Small intestine (tissue), 7 donors: ENCODE data around the gene CEP72. TPM values are rescaled to one million over a fixed set of nuclear protein-coding genes. Genes with fewer than 3 reads are reported as not detected.

Source experiments
- DNase-seq, 2 donors: peaks; one replicate each; pipeline versions ENCODE4 v3.0.0 to v3.0.0-alpha.2; 2013
- FAIRE-seq: peaks from 2 replicates; lab custom pipeline; 2012; peaks lifted over from hg19 to GRCh38; lab: Jason Lieb, UNC
- H3K27ac ChIP-seq, 3 donors: one replicate each; pipeline ENCODE4 v1.5.1; 2013; ENCODE audit warnings: low read length in 2 of 3, mild to moderate bottlenecking in 2 of 3, control low read depth in 1 of 3, inconsistent platforms in 1 of 3, low read depth in 1 of 3, moderate library complexity in 1 of 3
- H3K27me3 ChIP-seq, 3 donors: one replicate each; pipeline ENCODE4 v1.6.1; 2013; ENCODE audit warnings: low read length in 3 of 3, inconsistent platforms in 1 of 3; ENCODE audit not compliant: control insufficient read depth in 3 of 3, insufficient read depth in 3 of 3
- H3K36me3 ChIP-seq, 3 donors: one replicate each; pipeline ENCODE4 v1.6.1; 2013; ENCODE audit warnings: low read length in 3 of 3, inconsistent platforms in 1 of 3, low read depth in 1 of 3, mild to moderate bottlenecking in 1 of 3, moderate library complexity in 1 of 3; ENCODE audit not compliant: control insufficient read depth in 3 of 3, insufficient read depth in 2 of 3
- H3K4me1 ChIP-seq, 3 donors: one replicate each; pipeline ENCODE4 v1.6.1; 2013; ENCODE audit warnings: low read length in 2 of 3, inconsistent platforms in 1 of 3, low read depth in 1 of 3, mild to moderate bottlenecking in 1 of 3, moderate library complexity in 1 of 3; ENCODE audit not compliant: control insufficient read depth in 3 of 3, insufficient read depth in 2 of 3
- H3K4me3 ChIP-seq, 3 donors: one replicate each; pipeline ENCODE4 v1.5.1; 2013; ENCODE audit warnings: low read length in 3 of 3, control low read depth in 1 of 3, inconsistent platforms in 1 of 3, low read depth in 1 of 3, mild to moderate bottlenecking in 1 of 3, moderate library complexity in 1 of 3
- H3K9me3 ChIP-seq, 2 donors: one replicate each; pipeline ENCODE4 v1.6.1; 2013; ENCODE audit warnings: low read depth in 1 of 2, low read length in 1 of 2; ENCODE audit not compliant: control insufficient read depth in 2 of 2, insufficient read depth in 1 of 2
- WGBS, 3 donors: extraction: QIAGEN DNeasy Blood & Tissue Kit; methylation state at CpG; one replicate each; pipeline ENCODE4 v1.1.7; 2013; 5-methylcytosine and 5-hydroxymethylcytosine counted together
- polyA plus RNA-seq, 4 donors: library from polyadenylated mRNA; stranded (reverse) in 3 of 4; unstranded in 1 of 4; fragments of 200-250 nt in 3 of 4; fragments of 120-200 nt in 1 of 4; gene quantifications; one replicate each; pipeline versions ENCODE4 v1.2.1 to v1.2.3, GENCODE V29; 2013
- donor health status: healthy with polysubstance abuse.
- donor health status: control.
- donor health status: control.
- donor health status: Bipolar disorder and iron deficiency.
- donor health status: healthy.

The CEP72 gene
- polyA plus RNA-seq, 4 donors = 0.54 to 9.6 (median 4.9) TPM

DNA sequence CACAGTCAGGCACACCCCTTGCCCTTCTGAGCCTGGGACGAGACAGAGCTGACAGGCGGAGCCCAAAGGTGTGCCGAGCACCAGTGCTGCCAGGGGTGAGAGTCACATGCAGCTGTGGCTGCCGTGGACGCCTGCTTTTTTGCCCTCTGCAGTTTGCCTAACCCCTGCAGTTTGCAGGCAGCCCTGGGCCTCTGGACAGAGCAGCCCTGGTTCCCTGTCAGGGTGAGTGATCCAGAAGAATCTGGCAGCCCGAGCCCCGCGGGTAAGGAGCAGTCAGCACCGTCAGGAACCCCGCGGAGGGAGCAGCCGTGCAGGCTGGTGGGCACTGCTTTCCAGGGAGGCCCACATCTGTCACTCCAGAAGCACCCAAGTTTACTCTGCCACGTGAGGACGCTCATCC is 30.3 kb downstream of the CEP72 start:
- Histone ChIP-seq H3K36me3 (peaks cover 3 to 91% (median 4%) of the 10 kb centered on the region in 3 donors), H3K9me3 (no peaks in the 10 kb centered on the region), H3K27ac (no peak overlapping the region), H3K4me1 (no peaks in the 10 kb centered on the region), H3K27me3 (no peaks in the 10 kb centered on the region), H3K4me3 (no peak overlapping the region)
- DNase-seq (no peak), FAIRE-seq (no peak)
- WGBS, 3 donors = 93 to 95% (median 93%) methylated on average over 14 of the region's 14 CpGs

DNA sequence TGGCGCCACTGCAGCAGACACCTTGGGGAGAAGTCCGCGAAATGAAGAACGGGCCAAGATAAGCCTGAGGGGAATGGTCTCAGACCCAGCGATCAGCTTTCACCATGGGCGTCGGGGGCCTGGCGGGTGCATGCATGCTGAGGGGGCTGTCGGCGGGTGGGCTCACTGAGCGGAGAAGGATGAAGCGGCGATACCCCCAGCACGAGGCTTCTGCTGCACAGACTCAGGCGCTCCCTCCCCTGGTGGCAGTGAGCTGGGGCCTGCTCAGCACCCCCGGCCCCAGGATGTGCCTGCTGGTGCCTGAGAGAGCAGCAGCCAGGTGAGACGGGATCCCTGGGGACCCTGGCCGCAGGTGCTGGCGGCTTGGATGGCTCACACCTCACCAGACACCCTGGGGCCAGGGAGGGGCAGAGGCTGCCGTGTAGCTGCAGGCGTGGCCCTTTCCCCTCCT is 31.2 kb downstream of the CEP72 start:
- Histone ChIP-seq H3K9me3 (no peaks in the 10 kb centered on the region), H3K27ac (no peak overlapping the region), H3K4me3 (no peak overlapping the region), H3K4me1 (no peaks in the 10 kb centered on the region), H3K36me3 (peaks cover 2 to 88% (median 4%) of the 10 kb centered on the region in 3 donors), H3K27me3 (no peaks in the 10 kb centered on the region)
- no peak for FAIRE-seq
- no peak for DNase-seq
- WGBS, 3 donors = 92 to 98% (median 92%) methylated on average over 21 of the region's 21 CpGs

DNA sequence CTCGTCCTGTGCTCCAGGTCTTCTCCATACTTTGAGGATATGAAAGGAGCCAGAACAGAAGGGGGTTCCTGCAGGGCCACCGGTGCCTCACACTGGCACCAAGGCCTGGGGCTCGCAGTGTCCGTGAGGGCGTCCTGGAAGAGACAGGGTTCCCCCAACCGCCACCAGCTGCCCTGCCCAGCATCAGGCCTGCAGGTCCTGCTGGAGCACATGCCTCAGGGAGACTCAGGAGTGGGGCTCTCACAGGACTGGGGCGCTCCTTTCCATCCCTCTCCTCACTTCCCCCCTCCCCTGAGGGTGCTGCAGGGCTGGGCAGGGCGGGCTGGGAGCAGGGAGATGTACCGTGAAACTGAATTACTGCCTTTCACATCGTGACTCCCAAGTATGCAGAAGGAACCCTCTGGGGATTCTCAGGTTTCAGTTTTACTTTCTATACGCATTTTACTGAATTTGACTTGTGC is 31.7 kb downstream of the CEP72 start:
- no peaks in the 10 kb centered on the region for H3K4me1 ChIP-seq
- H3K36me3 ChIP-seq = peaks cover 0 to 85% (median 4%) of the 10 kb centered on the region in 3 donors
- no peak overlapping the region for H3K4me3 ChIP-seq
- H3K27me3 ChIP-seq = no peaks in the 10 kb centered on the region
- WGBS, 3 donors = 81 to 85% (median 83%) methylated on average over 10 to 11 of the region's 11 CpGs
- H3K27ac ChIP-seq = no peak overlapping the region
- H3K9me3 ChIP-seq = no peaks in the 10 kb centered on the region
- DNase-seq = no peak
- FAIRE-seq = no peak

DNA sequence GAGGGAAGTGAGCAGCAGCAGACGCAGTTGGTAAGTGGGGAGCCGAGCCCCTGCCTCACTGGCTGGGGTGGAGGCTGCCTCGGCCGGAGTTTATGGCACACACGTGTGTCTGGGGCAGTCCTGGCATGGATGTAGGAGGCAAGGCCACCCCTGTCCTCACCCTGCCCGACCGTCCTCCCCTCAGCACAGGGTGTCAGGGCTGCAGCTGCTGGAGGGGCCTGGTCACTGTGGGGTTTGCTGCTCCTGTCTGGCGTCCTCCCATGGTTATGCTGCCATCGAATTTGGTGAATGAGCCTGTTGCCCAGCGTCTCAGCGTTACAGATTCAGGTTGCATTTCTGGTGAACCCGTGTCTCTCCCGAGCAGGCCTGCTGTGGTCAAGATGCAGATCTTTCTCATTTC is 32.4 kb downstream of the CEP72 start:
- Histone ChIP-seq H3K4me1 (no peaks in the 10 kb centered on the region), H3K4me3 (no peak overlapping the region), H3K27ac (no peak overlapping the region), H3K27me3 (no peaks in the 10 kb centered on the region), H3K9me3 (no peaks in the 10 kb centered on the region), H3K36me3 (peaks cover 0 to 80% (median 4%) of the 10 kb centered on the region in 3 donors)
- DNase-seq (no peak), FAIRE-seq (no peak)
- 93% methylated on average over 13 of the region's 13 CpGs for WGBS, 3 donors

DNA sequence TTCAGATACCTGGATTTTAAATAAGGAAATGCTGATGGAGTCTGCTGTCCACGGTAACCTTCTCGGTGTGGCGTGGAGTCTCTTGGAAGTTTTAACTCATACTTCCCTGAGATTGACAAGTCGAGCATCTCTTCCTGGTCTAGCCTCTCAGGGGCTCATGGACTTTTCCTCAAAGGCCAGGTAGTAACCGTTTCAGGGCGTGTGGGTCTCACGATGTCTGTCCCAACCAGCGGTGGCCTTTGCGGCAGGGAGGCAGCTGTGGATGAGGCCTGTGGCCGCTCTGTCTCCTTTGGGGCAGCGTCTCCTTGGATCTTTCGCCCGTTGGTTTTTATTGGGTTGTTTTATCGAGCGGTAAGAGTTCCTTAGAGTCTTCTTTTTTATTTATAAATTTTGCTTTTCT is 32.8 kb downstream of the CEP72 start:
- H3K4me3 ChIP-seq = no peak overlapping the region
- no peaks in the 10 kb centered on the region for H3K4me1 ChIP-seq
- WGBS, 3 donors = 96 to 97% (median 96%) methylated on average over 15 of the region's 15 CpGs
- H3K9me3 ChIP-seq = no peaks in the 10 kb centered on the region
- no peaks in the 10 kb centered on the region for H3K27me3 ChIP-seq
- H3K27ac ChIP-seq = no peak overlapping the region
- no peak for DNase-seq
- peaks cover 0 to 75% (median 4%) of the 10 kb centered on the region in 3 donors for H3K36me3 ChIP-seq
- FAIRE-seq = no peak

DNA sequence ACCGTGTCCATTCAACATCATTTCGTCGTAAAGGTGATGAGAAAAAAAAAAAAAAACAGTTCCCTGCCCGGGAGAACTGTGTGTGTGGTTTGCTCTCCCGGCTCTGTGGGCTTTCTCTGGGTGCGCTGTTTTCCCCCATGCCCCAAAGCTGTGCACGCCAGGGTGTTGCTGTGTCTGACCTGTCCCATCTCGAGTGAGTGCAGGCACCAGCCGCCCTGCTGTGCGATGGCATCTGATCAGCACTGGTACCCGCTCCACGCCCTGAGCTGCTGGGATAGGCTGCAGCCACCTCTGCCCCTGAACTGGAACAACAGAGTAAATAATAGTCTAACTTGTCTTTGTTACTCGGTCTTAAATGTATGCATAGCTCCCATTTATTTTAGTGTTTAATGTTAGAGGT is 33.3 kb downstream of the CEP72 start:
- WGBS, 3 donors = 91 to 93% (median 92%) methylated on average over 13 of the region's 13 CpGs
- no peak for FAIRE-seq
- no peak overlapping the region for H3K4me3 ChIP-seq
- no peak overlapping the region for H3K27ac ChIP-seq
- H3K27me3 ChIP-seq = no peaks in the 10 kb centered on the region
- no peak for DNase-seq
- peaks cover 0 to 70% (median 4%) of the 10 kb centered on the region in 3 donors for H3K36me3 ChIP-seq
- H3K4me1 ChIP-seq = no peaks in the 10 kb centered on the region
- no peaks in the 10 kb centered on the region for H3K9me3 ChIP-seq

DNA sequence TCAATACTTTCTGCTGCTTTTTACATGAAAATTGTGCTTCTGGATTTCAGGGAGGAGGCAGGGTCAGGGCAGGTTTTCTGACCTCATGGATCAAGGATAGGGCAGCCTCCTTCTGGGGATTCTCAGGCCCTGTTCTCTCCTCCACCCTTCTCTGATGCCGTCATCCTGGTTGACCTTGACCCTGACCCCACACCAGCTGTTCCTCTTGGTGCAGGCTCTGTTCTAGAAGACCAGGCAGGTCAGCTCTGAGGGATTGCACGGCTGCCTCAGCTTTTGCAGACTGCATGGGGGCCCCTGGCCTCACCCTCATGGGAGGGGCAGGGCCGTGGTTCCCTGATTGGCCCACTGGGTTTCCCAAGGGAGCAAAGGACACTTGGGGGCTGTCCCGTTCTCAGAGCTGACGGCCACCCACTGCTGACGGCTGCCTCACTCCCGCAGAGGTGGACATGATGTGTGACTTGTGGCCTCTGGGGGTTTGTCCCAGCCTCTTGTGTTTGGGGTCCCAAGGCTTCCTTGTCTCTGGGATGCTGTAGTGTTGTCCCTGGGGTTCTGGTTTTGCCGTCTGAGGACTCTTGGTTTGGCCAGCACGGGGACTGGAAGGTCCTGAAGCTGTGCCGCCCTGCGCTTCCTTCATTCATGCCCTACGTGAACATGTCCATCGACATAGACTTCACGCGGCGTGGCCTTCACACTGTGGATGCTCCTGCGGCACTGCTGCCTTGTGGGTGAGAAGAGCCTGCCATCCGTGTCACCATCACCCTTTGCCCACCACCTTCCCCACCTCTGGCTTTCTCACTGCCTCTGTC is 34.5 kb downstream of the CEP72 start:
- no peak for DNase-seq
- Histone ChIP-seq H3K4me1 (no peaks in the 10 kb centered on the region), H3K36me3 (peaks cover 0 to 64% (median 0%) of the 10 kb centered on the region in 3 donors), H3K27me3 (no peaks in the 10 kb centered on the region), H3K4me3 (no peak overlapping the region), H3K9me3 (no peaks in the 10 kb centered on the region), H3K27ac (no peak overlapping the region)
- WGBS, 3 donors = 92 to 94% (median 93%) methylated on average over 15 to 18 of the region's 18 CpGs
- FAIRE-seq = no peak

DNA sequence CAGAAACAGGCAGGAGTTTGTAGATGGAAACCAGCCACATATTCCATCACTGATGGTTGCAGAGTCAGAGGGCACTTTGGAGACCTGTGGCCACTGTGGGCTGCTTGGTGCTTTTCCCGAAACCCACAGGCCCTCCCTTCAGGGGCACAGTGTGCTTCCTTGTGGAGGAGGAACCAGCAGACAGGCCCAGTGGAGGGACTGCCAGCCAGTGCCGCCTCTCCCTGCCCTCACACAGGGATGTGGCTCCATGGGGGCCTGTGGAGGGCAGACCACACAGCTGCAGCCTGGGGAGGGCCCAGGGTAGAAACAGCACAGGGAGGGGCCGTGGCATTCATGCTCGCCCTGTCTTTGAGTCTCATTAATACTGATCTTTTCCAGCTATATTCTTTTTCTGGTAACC is 35.2 kb downstream of the CEP72 start:
- 95 to 99% (median 98%) methylated on average over 4 of the region's 4 CpGs for WGBS, 3 donors
- Histone ChIP-seq H3K4me3 (no peak overlapping the region), H3K27ac (no peak overlapping the region), H3K4me1 (no peaks in the 10 kb centered on the region), H3K27me3 (no peaks in the 10 kb centered on the region), H3K36me3 (peaks cover 0 to 68% (median 0%) of the 10 kb centered on the region in 3 donors), H3K9me3 (no peaks in the 10 kb centered on the region)
- no peak for DNase-seq
- no peak for FAIRE-seq
